ENCODE results near the gene TES. TPM values are rescaled to one million over a fixed set of nuclear protein-coding genes. Genes with fewer than 3 reads are reported as not detected.

TES gene
- total RNA-seq, 1 donor, result 99.2 TPM

DNA sequence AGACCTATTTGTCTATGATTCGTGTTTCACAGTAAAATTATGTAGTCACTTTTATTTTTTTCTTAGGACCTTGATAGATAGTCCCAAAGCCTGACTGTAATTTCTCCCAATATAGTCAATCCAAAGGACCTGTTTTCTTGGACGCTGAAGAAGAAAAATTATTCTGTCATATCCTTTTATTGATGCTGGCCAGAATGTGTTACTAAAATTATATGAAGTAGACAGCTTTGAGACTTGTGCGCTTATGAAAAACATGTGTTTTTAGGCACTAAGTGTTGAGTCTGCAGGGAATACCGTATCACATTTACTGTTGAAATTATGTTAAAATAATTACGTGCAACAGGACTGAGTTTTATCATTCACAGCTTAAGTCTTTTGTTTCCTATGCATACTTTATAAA is 17.9 kb downstream of the TES start:
- Histone ChIP-seq H3K4me3 (ENCODE audit: insufficient read depth, low read length) (no peak overlapping the region), H3K4me1 (ENCODE audit: insufficient read depth, low read length) (peaks cover 75% of the 10 kb centered on the region), H3K9me3 (ENCODE audit: low read depth, low read length) (no peaks in the 10 kb centered on the region), H3K4me2 (ENCODE audit: insufficient read depth, low read length) (peak overlapping the region; percentile 15), H3K27ac (ENCODE audit: low read depth, low read length) (peak overlapping the region; percentile 85), H4K20me1 (ENCODE audit: insufficient read depth, low read length) (no peaks in the 10 kb centered on the region), H2AFZ (ENCODE audit: low read length) (no peak overlapping the region), H3K36me3 (ENCODE audit: insufficient read depth, low read length) (no peaks in the 10 kb centered on the region), H3K79me2 (ENCODE audit: insufficient read depth, low read length) (peaks cover 61% of the 10 kb centered on the region), H3K27me3 (ENCODE audit: insufficient read depth, low read length) (no peaks in the 10 kb centered on the region)
- no peak for DNase-seq (ENCODE audit: insufficient read length, low spot score, missing footprints)
- TF ChIP-seq, protein P1, sequence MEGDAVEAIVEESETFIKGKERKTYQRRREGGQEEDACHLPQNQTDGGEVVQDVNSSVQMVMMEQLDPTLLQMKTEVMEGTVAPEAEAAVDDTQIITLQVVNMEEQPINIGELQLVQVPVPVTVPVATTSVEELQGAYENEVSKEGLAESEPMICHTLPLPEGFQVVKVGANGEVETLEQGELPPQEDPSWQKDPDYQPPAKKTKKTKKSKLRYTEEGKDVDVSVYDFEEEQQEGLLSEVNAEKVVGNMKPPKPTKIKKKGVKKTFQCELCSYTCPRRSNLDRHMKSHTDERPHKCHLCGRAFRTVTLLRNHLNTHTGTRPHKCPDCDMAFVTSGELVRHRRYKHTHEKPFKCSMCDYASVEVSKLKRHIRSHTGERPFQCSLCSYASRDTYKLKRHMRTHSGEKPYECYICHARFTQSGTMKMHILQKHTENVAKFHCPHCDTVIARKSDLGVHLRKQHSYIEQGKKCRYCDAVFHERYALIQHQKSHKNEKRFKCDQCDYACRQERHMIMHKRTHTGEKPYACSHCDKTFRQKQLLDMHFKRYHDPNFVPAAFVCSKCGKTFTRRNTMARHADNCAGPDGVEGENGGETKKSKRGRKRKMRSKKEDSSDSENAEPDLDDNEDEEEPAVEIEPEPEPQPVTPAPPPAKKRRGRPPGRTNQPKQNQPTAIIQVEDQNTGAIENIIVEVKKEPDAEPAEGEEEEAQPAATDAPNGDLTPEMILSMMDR (IDR thresholded peaks at IDR 0.05; ENCODE audit: extremely low read depth, low read depth, low read length), result no peak

DNA sequence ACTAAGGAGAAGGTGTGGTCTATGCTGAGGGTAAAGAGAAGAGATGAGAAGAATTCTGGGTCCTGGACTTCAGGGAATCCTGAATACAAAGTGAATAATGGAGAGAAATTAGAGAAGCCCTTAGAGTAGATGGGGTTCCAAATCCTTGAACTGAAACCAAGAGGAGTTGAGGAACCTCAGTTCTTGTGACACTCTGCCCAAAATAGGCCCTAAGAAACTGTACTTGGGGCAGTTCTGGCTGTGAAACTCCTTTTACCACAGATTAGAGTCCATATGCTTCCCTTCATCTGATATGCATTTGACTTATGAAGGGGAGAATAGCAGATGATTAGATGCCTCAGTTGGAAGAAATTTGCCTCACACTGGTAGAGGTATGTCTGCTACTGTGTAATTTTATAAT is 19.0 kb downstream of the TES start:
- peaks cover 57% of the 10 kb centered on the region for H3K79me2 ChIP-seq (ENCODE audit: insufficient read depth, low read length)
- H4K20me1 ChIP-seq (ENCODE audit: insufficient read depth, low read length), result no peaks in the 10 kb centered on the region
- DNase-seq (ENCODE audit: insufficient read length, low spot score, missing footprints), result no peak
- no peak overlapping the region for H3K4me3 ChIP-seq (ENCODE audit: insufficient read depth, low read length)
- H3K27ac ChIP-seq (ENCODE audit: low read depth, low read length), result peak overlapping the region; percentile 73
- TF ChIP-seq, protein P1 (IDR thresholded peaks at IDR 0.05; ENCODE audit: extremely low read depth, low read depth, low read length), result no peak
- no peaks in the 10 kb centered on the region for H3K27me3 ChIP-seq (ENCODE audit: insufficient read depth, low read length)
- H2AFZ ChIP-seq (ENCODE audit: low read length), result no peak overlapping the region
- no peaks in the 10 kb centered on the region for H3K36me3 ChIP-seq (ENCODE audit: insufficient read depth, low read length)
- H3K9me3 ChIP-seq (ENCODE audit: low read depth, low read length), result no peaks in the 10 kb centered on the region
- peak overlapping the region; percentile 12 for H3K4me2 ChIP-seq (ENCODE audit: insufficient read depth, low read length)
- peaks cover 73% of the 10 kb centered on the region for H3K4me1 ChIP-seq (ENCODE audit: insufficient read depth, low read length)

DNA sequence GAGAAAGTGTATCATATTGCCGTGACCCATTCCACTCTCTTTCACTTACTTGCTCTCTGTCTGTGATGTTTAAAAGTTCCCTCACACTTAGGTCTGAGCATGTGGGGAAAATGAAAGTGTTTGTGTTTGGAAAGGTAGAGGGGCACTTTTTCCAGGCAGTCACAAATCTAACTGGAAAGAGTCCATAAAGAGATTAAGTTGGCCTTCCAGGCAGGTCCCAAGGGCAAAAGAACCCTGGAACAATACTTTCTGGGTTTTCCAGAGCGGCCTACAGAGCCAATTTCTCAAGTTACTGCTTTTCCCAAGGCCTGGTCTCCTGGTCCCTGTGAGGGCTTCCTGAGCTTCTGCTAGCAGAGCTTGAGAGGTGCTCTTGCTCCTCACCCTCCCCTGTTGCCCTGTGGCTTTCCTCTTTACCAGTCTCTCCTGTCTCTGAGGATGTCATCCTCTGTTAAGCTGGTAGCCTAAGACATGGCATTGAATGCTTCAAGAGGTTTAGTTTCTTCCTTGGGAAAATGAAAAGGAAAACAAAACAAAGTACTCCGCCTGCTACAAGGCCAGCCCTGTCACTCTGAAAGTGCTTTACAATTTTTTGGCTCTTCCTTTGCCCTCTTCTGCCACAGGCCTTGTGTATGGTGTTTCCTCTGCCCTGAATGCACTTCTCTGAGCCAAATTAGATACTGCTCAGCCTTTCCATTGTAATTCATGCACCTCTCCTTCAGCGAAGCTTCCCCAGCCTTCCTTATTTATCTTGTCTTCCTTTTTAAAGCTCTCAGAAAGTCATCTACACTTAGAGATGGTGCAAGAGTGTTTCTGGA is 20.1 kb downstream of the TES start:
- Histone ChIP-seq H3K79me2 (ENCODE audit: insufficient read depth, low read length) (peaks cover 52% of the 10 kb centered on the region), H3K36me3 (ENCODE audit: insufficient read depth, low read length) (no peaks in the 10 kb centered on the region), H3K9me3 (ENCODE audit: low read depth, low read length) (no peaks in the 10 kb centered on the region), H3K27me3 (ENCODE audit: insufficient read depth, low read length) (no peaks in the 10 kb centered on the region), H3K4me2 (ENCODE audit: insufficient read depth, low read length) (peak overlapping the region; percentile 18), H3K4me3 (ENCODE audit: insufficient read depth, low read length) (no peak overlapping the region), H3K4me1 (ENCODE audit: insufficient read depth, low read length) (peaks cover 73% of the 10 kb centered on the region), H2AFZ (ENCODE audit: low read length) (peak overlapping the region; percentile 13), H4K20me1 (ENCODE audit: insufficient read depth, low read length) (no peaks in the 10 kb centered on the region), H3K27ac (ENCODE audit: low read depth, low read length) (peak overlapping the region; percentile 73)
- TF ChIP-seq, protein P1 (IDR thresholded peaks at IDR 0.05; ENCODE audit: extremely low read depth, low read depth, low read length), result no peak
- DNase-seq (ENCODE audit: insufficient read length, low spot score, missing footprints), result no peak

DNA sequence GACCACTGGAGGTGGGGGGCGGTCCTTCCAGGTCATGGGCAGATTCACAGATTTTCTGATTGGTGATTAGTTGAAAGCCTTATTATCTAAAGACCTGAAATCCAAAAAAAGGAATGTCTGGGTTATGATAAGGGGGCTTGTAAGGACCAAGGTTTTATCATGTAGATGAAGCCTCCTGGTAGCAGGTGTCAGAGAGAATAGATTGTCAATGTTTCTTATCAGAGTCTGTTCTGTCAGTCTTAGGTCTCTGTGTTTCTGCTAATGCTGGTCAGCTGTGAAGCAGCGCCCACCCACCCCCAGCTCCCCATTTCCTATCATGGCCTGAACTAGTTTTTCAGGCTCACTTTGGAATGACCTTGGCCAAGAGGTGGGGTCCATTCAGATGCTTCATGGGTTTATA is 21.2 kb downstream of the TES start:
- H3K4me1 ChIP-seq (ENCODE audit: insufficient read depth, low read length), result peaks cover 65% of the 10 kb centered on the region
- no peak overlapping the region for H2AFZ ChIP-seq (ENCODE audit: low read length)
- TF ChIP-seq, protein P1 (IDR thresholded peaks at IDR 0.05; ENCODE audit: extremely low read depth, low read depth, low read length), result no peak
- H3K79me2 ChIP-seq (ENCODE audit: insufficient read depth, low read length), result peaks cover 42% of the 10 kb centered on the region
- H3K27ac ChIP-seq (ENCODE audit: low read depth, low read length), result peak overlapping the region; percentile 65
- no peak for DNase-seq (ENCODE audit: insufficient read length, low spot score, missing footprints)
- H3K9me3 ChIP-seq (ENCODE audit: low read depth, low read length), result no peaks in the 10 kb centered on the region
- no peak overlapping the region for H3K4me3 ChIP-seq (ENCODE audit: insufficient read depth, low read length)
- no peaks in the 10 kb centered on the region for H3K36me3 ChIP-seq (ENCODE audit: insufficient read depth, low read length)
- no peaks in the 10 kb centered on the region for H4K20me1 ChIP-seq (ENCODE audit: insufficient read depth, low read length)
- H3K27me3 ChIP-seq (ENCODE audit: insufficient read depth, low read length), result no peaks in the 10 kb centered on the region
- peak overlapping the region; percentile 35 for H3K4me2 ChIP-seq (ENCODE audit: insufficient read depth, low read length)

Measured in osteoblast (primary cell).